SK-N-SH (cell line): ENCODE results near the gene CALD1. TPM values are rescaled to one million over a fixed set of nuclear protein-coding genes. Genes with fewer than 3 reads are reported as not detected.

Experiments
- CTCF ChIA-PET: fragments of 300-600, 350-600 bp; formaldehyde crosslinking; extraction: SDS; loops from one replicate; lab custom pipeline; 2021; lab: Yijun Ruan, JAX
- POLR2A ChIA-PET: fragments of 350-600 bp; sonication (Branson Sonifier 250); formaldehyde crosslinking; extraction: SDS; loops from one replicate; lab custom pipeline; 2020; ENCODE audit warnings: antibody characterized with exemption, inconsistent platforms; lab: Yijun Ruan, JAX
- DNase-seq: peaks from one replicate; pipeline ENCODE4 v3.0.0; 2012
- H2AFZ ChIP-seq: fragments of 200-600 bp; sonication (generic); 2 replicates; pipeline ENCODE4 v1.8.1; 2016; ENCODE audit warnings: antibody characterized with exemption, mild to moderate bottlenecking, low read depth
- H3F3A ChIP-seq: fragments of 200-600 bp; sonication (generic); replicated peaks from 2 replicates; pipeline ENCODE3; 2016; ENCODE audit warnings: antibody characterized with exemption, mild to moderate bottlenecking; ENCODE audit not compliant: insufficient read depth
- H3K27ac ChIP-seq, 2 experiments: fragments of 200-500 bp in 1 of 2; fragments of 200-600 bp in 1 of 2; sonication (Bioruptor generic) in 1 of 2; sonication (generic), shearing (Covaris generic) in 1 of 2; 2 replicates each; pipeline versions ENCODE4 v1.5.1 to v1.6.1; 2014 to 2016; ENCODE audit warnings: low read depth in 2 of 2, inconsistent platforms in 1 of 2, low read length in 1 of 2, mild to moderate bottlenecking in 1 of 2, mixed read lengths in 1 of 2
- H3K27me3 ChIP-seq: fragments of 200-600 bp; sonication (generic), shearing (Covaris generic); 2 replicates; pipeline ENCODE4 v1.6.1; 2016; ENCODE audit warnings: mixed run types; ENCODE audit not compliant: insufficient read depth
- H3K36me3 ChIP-seq, 2 experiments: fragments of 200-500 bp in 1 of 2; fragments of 200-600 bp in 1 of 2; sonication (Bioruptor generic) in 1 of 2; sonication (generic) in 1 of 2; replicated peaks in 1 of 2; 2 replicates each; pipeline versions ENCODE3 to v1.5.1; 2014 to 2016; ENCODE audit warnings: low read length in 1 of 2, mild to moderate bottlenecking in 1 of 2; ENCODE audit not compliant: insufficient read depth in 2 of 2, control insufficient read depth in 1 of 2
- H3K4me1 ChIP-seq, 2 experiments: fragments of 200-500 bp in 1 of 2; fragments of 200-600 bp in 1 of 2; sonication (Bioruptor generic) in 1 of 2; sonication (generic), shearing (Covaris generic) in 1 of 2; 2 replicates each; pipeline versions ENCODE4 v1.5.1 to v1.6.1; 2014 to 2016; ENCODE audit warnings: low read depth in 1 of 2, low read length in 1 of 2, mixed run types in 1 of 2; ENCODE audit not compliant: insufficient read depth in 2 of 2, control insufficient read depth in 1 of 2
- H3K4me2 ChIP-seq: fragments of 200-600 bp; sonication (generic), shearing (Covaris generic); 2 replicates; pipeline ENCODE4 v1.6.1; 2017; ENCODE audit warnings: mixed run types
- H3K4me3 ChIP-seq, 2 experiments: fragments of 200-500 bp in 1 of 2; fragments of 200-600 bp in 1 of 2; sonication (Bioruptor generic) in 1 of 2; sonication (generic), shearing (Covaris generic) in 1 of 2; 2 replicates each; pipeline versions ENCODE4 v1.5.1 to v1.8.1; 2014 to 2016; ENCODE audit warnings: low read depth in 2 of 2, inconsistent platforms in 1 of 2, low read length in 1 of 2, mild to moderate bottlenecking in 1 of 2, mixed read lengths in 1 of 2, moderate library complexity in 1 of 2
- H3K79me2 ChIP-seq: fragments of 200-600 bp; sonication (generic); 2 replicates; pipeline ENCODE4 v1.8.1; 2017; ENCODE audit warnings: mild to moderate bottlenecking; ENCODE audit not compliant: insufficient read depth
- H3K9ac ChIP-seq: fragments of 200-600 bp; sonication (generic); 2 replicates; pipeline ENCODE4 v1.6.1; 2017; ENCODE audit warnings: mixed run types
- H3K9me2 ChIP-seq: fragments of 200-600 bp; sonication (generic); 2 replicates; pipeline ENCODE4 v1.6.1; 2017; ENCODE audit warnings: mixed run types
- H3K9me3 ChIP-seq: fragments of 200-600 bp; sonication (generic); 2 replicates; pipeline ENCODE4 v1.6.1; 2017; ENCODE audit warnings: mixed run types, mild to moderate bottlenecking, moderate library complexity
- H4K20me1 ChIP-seq: fragments of 200-600 bp; sonication (generic); 2 replicates; pipeline ENCODE4 v1.6.1; 2017; ENCODE audit warnings: mild to moderate bottlenecking, mixed run types; ENCODE audit not compliant: insufficient read depth
- ELF1 ChIP-seq: IDR thresholded peaks from 2 replicates; pipeline ENCODE4 v1.4.0; 2012
- EP300 ChIP-seq, 2 experiments: IDR thresholded peaks; 2 replicates each; pipeline versions ENCODE4 v1.4.0 to v1.6.1; 2012; ENCODE audit warnings: borderline replicate concordance in 1 of 2, low read depth in 1 of 2, low read length in 1 of 2
- EZH2phosphoT487 ChIP-seq: fragments of 200-600 bp; sonication (generic); IDR thresholded peaks from 2 replicates; pipeline ENCODE4 v1.6.1; 2017; ENCODE audit warnings: low read depth, mixed run types, mild to moderate bottlenecking, antibody characterized with exemption, moderate library complexity, borderline replicate concordance
- FOSL2 ChIP-seq: IDR thresholded peaks from 2 replicates; pipeline ENCODE4 v1.4.0; 2012; ENCODE audit warnings: low read depth, mild to moderate bottlenecking, moderate library complexity, borderline replicate concordance
- FOXM1 ChIP-seq: IDR thresholded peaks from 2 replicates; pipeline ENCODE4 v1.4.0; 2012; ENCODE audit warnings: low read depth, mild to moderate bottlenecking
- GABPA ChIP-seq: IDR thresholded peaks from 2 replicates; pipeline ENCODE4 v1.4.0; 2012; ENCODE audit warnings: low read depth, mild to moderate bottlenecking
- GATA2 ChIP-seq: sonication (generic); formaldehyde crosslinking; IDR thresholded peaks from 2 replicates; pipeline ENCODE4 v1.5.0; 2020; ENCODE audit warnings: mild to moderate bottlenecking, missing genetic modification reagents
- JUND ChIP-seq: IDR thresholded peaks from 2 replicates; pipeline ENCODE4 v1.4.0; 2012
- NRF1 ChIP-seq: IDR thresholded peaks from 2 replicates; pipeline ENCODE4 v1.6.1; 2012; ENCODE audit warnings: low read depth, mild to moderate bottlenecking, low read length
- POLR2AphosphoS5 ChIP-seq: IDR thresholded peaks from 2 replicates; pipeline ENCODE4 v1.6.1; 2012; ENCODE audit warnings: low read depth, low read length
- RCOR1 ChIP-seq: fragments of 150-350 bp; IDR thresholded peaks from 2 replicates; pipeline ENCODE4 v1.6.1; 2017; ENCODE audit warnings: antibody characterized with exemption, low read length
- RFX5 ChIP-seq: IDR thresholded peaks from 2 replicates; pipeline ENCODE4 v1.6.1; 2012; ENCODE audit warnings: mild to moderate bottlenecking, improper control_type of control experiment, low read length
- SIN3A ChIP-seq: IDR thresholded peaks from 2 replicates; pipeline ENCODE4 v1.6.1; 2012; ENCODE audit warnings: low read depth, mild to moderate bottlenecking, low read length, moderate library complexity, borderline replicate concordance
- TAF1 ChIP-seq: IDR thresholded peaks from 2 replicates; pipeline ENCODE4 v1.6.1; 2012; ENCODE audit warnings: low read depth, mild to moderate bottlenecking, low read length, moderate library complexity, borderline replicate concordance
- TCF12 ChIP-seq: IDR thresholded peaks from 2 replicates; pipeline ENCODE4 v1.4.0; 2012
- YY1 ChIP-seq: IDR thresholded peaks from 2 replicates; pipeline ENCODE4 v1.4.0; 2012; ENCODE audit warnings: low read depth, mild to moderate bottlenecking
- WGBS: methylation state at CpG from one replicate; pipeline ENCODE4 v1.1.6; 2017; ENCODE audit warnings: low lambda C conversion rate; 5-methylcytosine and 5-hydroxymethylcytosine counted together
- polyA plus RNA-seq, 3 experiments: library from polyadenylated mRNA; depleted of rRNA; stranded (reverse); fragments of >200 nt; gene quantifications; 2 replicates each; pipeline ENCODE4 v1.2.3, GENCODE V29; 2012
- TF ChIP-seq, protein P1 (sequence below): IDR thresholded peaks from 2 replicates; pipeline ENCODE4 v1.4.0; 2012; ENCODE audit warnings: low read depth, borderline replicate concordance
- TF ChIP-seq, protein P2 (sequence below): IDR thresholded peaks from 2 replicates; pipeline ENCODE4; 2012
- TF ChIP-seq, protein P3 (sequence below): IDR thresholded peaks from 2 replicates; pipeline ENCODE4 v1.4.0; 2012; ENCODE audit warnings: low read depth
- TF ChIP-seq, protein P4 (sequence below): fragments of 200-600 bp; sonication (generic); IDR thresholded peaks from 2 replicates; pipeline ENCODE4 v1.6.1; 2017; ENCODE audit warnings: antibody characterized with exemption, mild to moderate bottlenecking, moderate library complexity

Gene CALD1
- polyA plus RNA-seq, 1 of the 3 experiments (the other 2 are of a cell fraction): 299 TPM

DNA sequence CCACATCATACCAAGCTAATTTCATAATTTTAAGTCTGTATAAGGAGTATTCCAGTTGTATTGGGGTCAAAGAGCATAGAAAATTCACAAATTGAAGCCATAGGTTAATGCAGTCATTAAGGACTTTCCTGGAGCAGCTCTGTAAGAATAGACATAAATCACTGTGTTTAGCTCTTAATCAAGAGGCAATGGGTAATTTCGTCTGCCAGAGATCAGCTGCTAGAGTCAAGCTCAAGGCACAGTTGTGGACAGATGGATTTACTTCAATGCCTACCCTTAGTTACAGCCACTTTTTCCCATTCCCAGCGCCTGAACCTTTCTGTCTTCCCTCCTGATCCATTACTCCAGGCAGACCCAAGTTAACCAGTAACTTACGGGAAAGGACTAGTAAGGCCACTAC, 166.3 kb downstream of the CALD1 start:
- Histone ChIP-seq H3K36me3 (peaks cover 97% of the 10 kb centered on the region in 2 experiments), H3K79me2 (peaks cover 29% of the 10 kb centered on the region; the same call in 1 of the 2 replicates), H2AFZ (no peak overlapping the region), H3K9ac (no peak overlapping the region), H3F3A (peaks cover 42% of the 10 kb centered on the region), H3K9me2 (no peaks in the 10 kb centered on the region), H4K20me1 (no peaks in the 10 kb centered on the region), H3K4me1 (peaks cover 7 to 8% of the 10 kb centered on the region in 2 experiments; a peak in 2 of 4 replicates), H3K4me2 (no peak overlapping the region), H3K27me3 (no peaks in the 10 kb centered on the region), H3K27ac (no peak overlapping the region; a peak in 1 of 4 replicates), H3K9me3 (no peaks in the 10 kb centered on the region), H3K4me3 (no peak overlapping the region)
- ChIA-PET POLR2A (interaction anchor here (0.9 kb wide), 1 partner anchor 299 kb away, joined by 5 read pairs; the partner anchor contains the start of gene BPGM), CTCF (interaction anchor here (0.9 to 6.7 kb wide), 15 partner anchors 9 to 513 kb away, joined by 3 to 114 read pairs (median 3); no protein-coding TSS in a partner anchor)
- WGBS: 87% methylated on average over 3 of the region's 3 CpGs
- no peak for DNase-seq
- TF ChIP-seq, protein P1, sequence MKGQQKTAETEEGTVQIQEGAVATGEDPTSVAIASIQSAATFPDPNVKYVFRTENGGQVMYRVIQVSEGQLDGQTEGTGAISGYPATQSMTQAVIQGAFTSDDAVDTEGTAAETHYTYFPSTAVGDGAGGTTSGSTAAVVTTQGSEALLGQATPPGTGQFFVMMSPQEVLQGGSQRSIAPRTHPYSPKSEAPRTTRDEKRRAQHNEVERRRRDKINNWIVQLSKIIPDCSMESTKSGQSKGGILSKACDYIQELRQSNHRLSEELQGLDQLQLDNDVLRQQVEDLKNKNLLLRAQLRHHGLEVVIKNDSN: no peak
- TF ChIP-seq GATA2 (CRISPR knock-in tag): no peak
- TF ChIP-seq, protein P2, sequence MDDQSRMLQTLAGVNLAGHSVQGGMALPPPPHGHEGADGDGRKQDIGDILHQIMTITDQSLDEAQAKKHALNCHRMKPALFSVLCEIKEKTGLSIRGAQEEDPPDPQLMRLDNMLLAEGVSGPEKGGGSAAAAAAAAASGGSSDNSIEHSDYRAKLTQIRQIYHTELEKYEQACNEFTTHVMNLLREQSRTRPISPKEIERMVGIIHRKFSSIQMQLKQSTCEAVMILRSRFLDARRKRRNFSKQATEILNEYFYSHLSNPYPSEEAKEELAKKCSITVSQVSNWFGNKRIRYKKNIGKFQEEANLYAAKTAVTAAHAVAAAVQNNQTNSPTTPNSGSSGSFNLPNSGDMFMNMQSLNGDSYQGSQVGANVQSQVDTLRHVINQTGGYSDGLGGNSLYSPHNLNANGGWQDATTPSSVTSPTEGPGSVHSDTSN: no peak
- TF ChIP-seq ELF1: no peak
- TF ChIP-seq TCF12: no peak
- no peak for TF ChIP-seq JUND
- TF ChIP-seq, protein P3, sequence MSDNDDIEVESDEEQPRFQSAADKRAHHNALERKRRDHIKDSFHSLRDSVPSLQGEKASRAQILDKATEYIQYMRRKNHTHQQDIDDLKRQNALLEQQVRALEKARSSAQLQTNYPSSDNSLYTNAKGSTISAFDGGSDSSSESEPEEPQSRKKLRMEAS: no peak
- no peak for TF ChIP-seq EZH2phosphoT487
- no peak for TF ChIP-seq POLR2AphosphoS5
- TF ChIP-seq YY1: no peak
- TF ChIP-seq RFX5: no peak
- no peak for TF ChIP-seq FOSL2
- no peak for TF ChIP-seq TAF1
- TF ChIP-seq, protein P4, sequence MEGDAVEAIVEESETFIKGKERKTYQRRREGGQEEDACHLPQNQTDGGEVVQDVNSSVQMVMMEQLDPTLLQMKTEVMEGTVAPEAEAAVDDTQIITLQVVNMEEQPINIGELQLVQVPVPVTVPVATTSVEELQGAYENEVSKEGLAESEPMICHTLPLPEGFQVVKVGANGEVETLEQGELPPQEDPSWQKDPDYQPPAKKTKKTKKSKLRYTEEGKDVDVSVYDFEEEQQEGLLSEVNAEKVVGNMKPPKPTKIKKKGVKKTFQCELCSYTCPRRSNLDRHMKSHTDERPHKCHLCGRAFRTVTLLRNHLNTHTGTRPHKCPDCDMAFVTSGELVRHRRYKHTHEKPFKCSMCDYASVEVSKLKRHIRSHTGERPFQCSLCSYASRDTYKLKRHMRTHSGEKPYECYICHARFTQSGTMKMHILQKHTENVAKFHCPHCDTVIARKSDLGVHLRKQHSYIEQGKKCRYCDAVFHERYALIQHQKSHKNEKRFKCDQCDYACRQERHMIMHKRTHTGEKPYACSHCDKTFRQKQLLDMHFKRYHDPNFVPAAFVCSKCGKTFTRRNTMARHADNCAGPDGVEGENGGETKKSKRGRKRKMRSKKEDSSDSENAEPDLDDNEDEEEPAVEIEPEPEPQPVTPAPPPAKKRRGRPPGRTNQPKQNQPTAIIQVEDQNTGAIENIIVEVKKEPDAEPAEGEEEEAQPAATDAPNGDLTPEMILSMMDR: no peak
- no peak for TF ChIP-seq NRF1
- no peak for TF ChIP-seq SIN3A
- TF ChIP-seq RCOR1: no peak
- TF ChIP-seq GABPA: no peak
- TF ChIP-seq FOXM1: no peak
- TF ChIP-seq EP300 (IDR thresholded peaks at IDR 0.05; ENCODE audit: borderline replicate concordance in 1 of 2, low read depth in 1 of 2, low read length in 1 of 2): no peak
